ENCODE results near the gene ALK.

- TF ChIP-seq CTCF (IDR thresholded peaks at IDR 0.05) (no peak), POLR2A (IDR thresholded peaks at IDR 0.05) (no peak)
Observed at GRCh38 chr2:29420464-29420863, 500.9 kb downstream of the ALK start.
